Esophagus (tissue), 2 donors: ENCODE results near the gene ZNF607. TPM values are rescaled to one million over a fixed set of nuclear protein-coding genes. Genes with fewer than 3 reads are reported as not detected.
"Not testable (repeated sequence)": the region's sequence is repeated elsewhere in the genome, so short reads cannot be mapped to it uniquely, and the experiment has no call there.

Source experiments
- H3K27ac ChIP-seq, 2 donors: one replicate each; pipeline ENCODE4 v1.5.1; 2013; ENCODE audit warnings: low read depth in 2 of 2, mild to moderate bottlenecking in 2 of 2, inconsistent platforms in 1 of 2, low read length in 1 of 2, moderate library complexity in 1 of 2
- H3K27me3 ChIP-seq, 2 donors: one replicate each; pipeline ENCODE4 v1.6.1; 2013; ENCODE audit warnings: low read length in 2 of 2, control low read depth in 1 of 2, mild to moderate bottlenecking in 1 of 2; ENCODE audit not compliant: insufficient read depth in 2 of 2, control insufficient read depth in 1 of 2
- H3K36me3 ChIP-seq, 2 donors: one replicate each; pipeline ENCODE4 v1.6.1; 2013; ENCODE audit warnings: low read length in 1 of 2; ENCODE audit not compliant: control insufficient read depth in 2 of 2, insufficient read depth in 2 of 2
- H3K4me1 ChIP-seq, 2 donors: one replicate each; pipeline ENCODE4 v1.6.1; 2013; ENCODE audit warnings: low read length in 1 of 2; ENCODE audit not compliant: control insufficient read depth in 2 of 2, insufficient read depth in 2 of 2
- H3K4me3 ChIP-seq, 2 donors: one replicate each; pipeline ENCODE4 v1.5.1; 2013; ENCODE audit warnings: low read length in 2 of 2, mild to moderate bottlenecking in 2 of 2, low read depth in 1 of 2, moderate library complexity in 1 of 2
- H3K9me3 ChIP-seq, 2 donors: one replicate each; pipeline ENCODE4 v1.6.1; 2013; ENCODE audit warnings: mild to moderate bottlenecking in 2 of 2, low read depth in 1 of 2, low read length in 1 of 2, moderate library complexity in 1 of 2; ENCODE audit not compliant: control insufficient read depth in 2 of 2, insufficient read depth in 1 of 2
- WGBS, 2 donors: extraction: QIAGEN DNeasy Blood & Tissue Kit; methylation state at CpG; one replicate each; pipeline ENCODE4 v1.1.7; 2013; 5-methylcytosine and 5-hydroxymethylcytosine counted together
- polyA plus RNA-seq, 2 donors: library from polyadenylated mRNA; stranded (reverse); fragments of 200-250 nt; gene quantifications; one replicate each; pipeline ENCODE4 v1.2.3, GENCODE V29; 2013
- donor health status: healthy with polysubstance abuse.
- donor health status: Bipolar disorder and iron deficiency.

Gene ZNF607
- 1 to 10 TPM; 2.1 to 2.5 TPM for polyA plus RNA-seq

DNA sequence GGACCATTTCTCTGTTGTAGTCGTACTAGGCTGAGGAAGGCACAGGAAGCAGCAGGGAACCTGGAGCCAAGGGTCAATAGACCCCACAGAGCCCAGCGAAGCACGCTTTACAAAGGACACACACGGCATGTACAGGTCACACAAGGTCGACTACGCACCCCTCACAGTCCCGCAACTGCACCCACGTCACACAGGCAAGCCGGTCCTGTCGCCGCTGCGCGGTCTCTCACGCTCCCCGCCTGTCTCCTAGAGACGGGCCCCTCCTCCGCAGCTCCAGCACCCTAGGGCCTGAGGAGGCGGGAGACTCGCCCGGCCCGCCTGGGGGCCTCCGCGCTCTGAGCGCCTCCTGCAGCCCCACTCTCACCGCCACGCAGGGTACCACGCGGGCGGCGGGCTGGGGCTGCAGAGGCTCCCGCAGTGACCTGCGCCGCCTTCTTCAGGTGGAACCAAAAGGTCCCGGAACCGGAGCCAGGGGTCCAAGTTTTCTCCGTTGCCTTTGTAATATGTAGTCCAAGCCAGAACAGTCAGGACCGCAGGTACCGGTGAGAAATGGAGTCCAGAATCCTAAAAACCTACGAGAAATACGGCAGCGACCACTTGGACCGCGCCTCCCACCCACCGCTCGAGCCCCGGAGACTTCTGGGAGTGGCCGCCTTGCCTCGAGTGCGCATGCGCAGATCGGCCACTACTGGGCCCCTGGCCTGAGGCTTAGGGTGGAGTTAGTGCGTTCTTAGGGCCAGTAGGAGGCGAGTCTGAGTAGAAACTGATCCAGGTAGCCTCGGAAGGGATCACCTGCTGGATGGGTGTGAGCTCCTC is at the start of gene ZNF607:
Gene ZNF607, minus strand, starts transcription at position 651 of the 816 bp plus-strand sequence. CDS start 8,143 bp downstream, outside the sequence.
- peak within 1 kb of the TSS; percentile 69 to 86 for H3K4me3 ChIP-seq
- 1% methylated on average over 53 to 54 of the region's 54 CpGs for WGBS, 2 donors
- peak within 1 kb of the TSS; percentile 74 to 75 for H3K27ac ChIP-seq

DNA sequence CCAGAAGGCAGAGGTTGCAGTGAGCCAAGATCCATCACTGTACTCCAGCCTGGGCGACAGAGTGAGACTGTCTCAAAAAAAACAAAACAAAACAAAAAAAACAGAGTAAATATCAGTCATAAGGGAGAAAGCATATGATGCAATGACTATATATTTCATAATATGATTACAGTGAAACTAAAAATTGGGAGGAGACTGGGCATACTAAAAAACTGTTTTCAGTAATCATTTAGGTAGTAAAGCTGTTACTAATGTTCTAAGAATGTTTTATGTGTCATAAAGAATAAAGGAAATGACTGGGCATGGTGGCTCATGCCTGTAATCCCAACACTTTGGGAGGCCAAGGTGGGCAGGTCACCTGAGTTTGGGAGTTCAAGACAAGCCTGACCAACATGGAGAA is 43.9 kb upstream of the ZNF607 start:
- no peak overlapping the region for H3K4me3 ChIP-seq
- H3K27me3 ChIP-seq = no peaks in the 10 kb centered on the region
- H3K4me1 ChIP-seq = no peaks in the 10 kb centered on the region
- 82 to 83% methylated on average over 1 of the region's 1 CpG for WGBS, 2 donors
- H3K36me3 ChIP-seq = peaks cover 0 to 2% of the 10 kb centered on the region in 2 donors
- peak overlapping the region in 1 of 2 donors; percentile 42 for H3K27ac ChIP-seq
- no peaks in the 10 kb centered on the region for H3K9me3 ChIP-seq

More for the DNA sequence above, at the start of gene ZNF607:
- H3K36me3 ChIP-seq = no peaks in the 10 kb centered on the region
- H3K27me3 ChIP-seq = no peaks in the 10 kb centered on the region
- no peaks in the 10 kb centered on the region for H3K4me1 ChIP-seq
- peaks cover 0 to 4% of the 10 kb centered on the region in 2 donors for H3K9me3 ChIP-seq

DNA sequence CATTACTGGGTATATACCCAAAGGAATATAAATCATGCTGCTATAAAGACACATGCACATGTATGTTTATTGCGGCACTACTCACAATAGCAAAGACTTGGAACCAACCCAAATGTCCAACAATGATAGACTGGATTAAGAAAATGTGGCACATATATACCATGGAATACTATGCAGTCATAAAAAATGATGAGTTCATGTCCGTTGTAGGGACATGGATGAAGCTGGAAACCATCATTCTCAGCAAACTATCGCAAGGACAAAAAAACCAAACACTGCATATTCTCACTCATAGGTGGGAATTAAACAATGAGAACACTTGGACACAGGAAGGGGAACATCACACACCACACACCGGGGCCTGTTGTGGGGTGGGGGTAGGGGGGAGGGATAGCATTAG is 38.1 kb upstream of the ZNF607 start:
- H3K4me1 ChIP-seq, H3K27me3 ChIP-seq, H3K27ac ChIP-seq, H3K4me3 ChIP-seq, H3K9me3 ChIP-seq, H3K36me3 ChIP-seq: not testable (repeated sequence)
- WGBS, 2 donors = 98 to 99% methylated on average over 3 to 4 of the region's 4 CpGs

DNA sequence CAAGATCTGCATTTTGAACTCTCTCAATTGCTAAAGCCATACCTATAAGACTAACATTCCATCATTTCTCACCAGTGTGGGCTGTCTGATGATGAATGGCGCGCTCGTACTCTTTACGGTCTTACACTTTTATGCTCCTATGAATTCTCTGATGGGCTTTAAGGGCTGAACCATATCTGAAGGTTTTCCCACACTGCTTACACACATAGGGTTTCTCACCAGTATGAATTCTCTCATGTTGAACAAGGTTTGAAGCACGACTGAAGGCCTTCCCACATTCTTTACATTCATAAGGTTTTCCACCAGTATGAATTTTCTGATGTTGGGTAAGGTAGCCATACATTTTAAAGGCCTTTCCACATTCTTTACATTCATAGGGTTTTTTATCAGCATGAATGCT is 18.8 kb upstream of the ZNF607 start:
- Histone ChIP-seq H3K27me3 (no peaks in the 10 kb centered on the region), H3K4me1 (no peaks in the 10 kb centered on the region), H3K27ac (no peak overlapping the region), H3K4me3 (no peak overlapping the region), H3K9me3 (peaks cover 6 to 8% of the 10 kb centered on the region in 2 donors), H3K36me3 (peaks cover 4 to 6% of the 10 kb centered on the region in 2 donors)
- 77 to 86% methylated on average over 5 of the region's 5 CpGs for WGBS, 2 donors

DNA sequence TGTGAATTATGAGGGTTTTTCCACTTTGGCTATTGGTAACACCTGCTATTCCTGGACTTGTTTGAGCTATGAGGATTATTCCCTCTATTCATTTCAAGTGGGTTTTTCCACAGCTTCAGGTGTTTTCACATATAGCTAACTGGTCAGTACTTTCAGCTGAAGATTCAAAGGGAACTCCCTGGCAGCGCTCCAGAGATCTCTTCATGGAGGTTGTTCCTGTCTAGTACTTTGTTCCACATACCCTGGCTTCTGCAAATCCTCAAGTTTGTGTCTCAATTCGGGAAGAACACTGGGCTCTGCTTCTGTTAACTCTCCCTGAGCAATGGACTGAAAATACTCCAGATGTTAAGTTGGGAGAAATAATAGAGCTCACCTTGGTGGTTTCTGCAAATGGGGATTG is 5.6 kb upstream of the ZNF607 start:
- Histone ChIP-seq H3K4me3 (no peak overlapping the region), H3K9me3 (peaks cover 0 to 3% of the 10 kb centered on the region in 2 donors), H3K36me3 (no peaks in the 10 kb centered on the region), H3K27ac (no peak overlapping the region), H3K4me1 (no peaks in the 10 kb centered on the region), H3K27me3 (no peaks in the 10 kb centered on the region)
- 84 to 86% methylated on average over 2 of the region's 2 CpGs for WGBS, 2 donors

DNA sequence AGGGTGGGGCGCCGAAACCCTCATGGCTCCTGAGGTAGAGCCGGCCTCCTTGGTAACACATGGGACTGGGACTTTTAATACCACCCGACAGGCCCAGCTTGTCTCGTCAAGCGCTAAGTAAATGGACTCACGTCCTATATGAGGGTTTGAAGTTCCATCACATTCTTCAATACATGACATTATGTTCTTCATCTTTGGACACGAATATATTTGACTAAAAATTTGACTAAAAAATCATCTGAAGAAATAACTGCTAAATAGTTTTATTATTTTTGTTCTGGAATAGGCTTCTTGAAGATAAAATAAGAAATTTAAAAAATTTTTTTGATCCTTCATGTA is 335 bp upstream of the ZNF607 start:
- H3K9me3 ChIP-seq = peaks cover 0 to 4% of the 10 kb centered on the region in 2 donors
- H3K36me3 ChIP-seq = no peaks in the 10 kb centered on the region
- peak overlapping the region; percentile 69 to 86 for H3K4me3 ChIP-seq
- H3K27ac ChIP-seq = peak overlapping the region in 1 of 2 donors; percentile 74
- no peaks in the 10 kb centered on the region for H3K27me3 ChIP-seq
- 7 to 8% methylated on average over 8 of the region's 8 CpGs for WGBS, 2 donors
- H3K4me1 ChIP-seq = no peaks in the 10 kb centered on the region

DNA sequence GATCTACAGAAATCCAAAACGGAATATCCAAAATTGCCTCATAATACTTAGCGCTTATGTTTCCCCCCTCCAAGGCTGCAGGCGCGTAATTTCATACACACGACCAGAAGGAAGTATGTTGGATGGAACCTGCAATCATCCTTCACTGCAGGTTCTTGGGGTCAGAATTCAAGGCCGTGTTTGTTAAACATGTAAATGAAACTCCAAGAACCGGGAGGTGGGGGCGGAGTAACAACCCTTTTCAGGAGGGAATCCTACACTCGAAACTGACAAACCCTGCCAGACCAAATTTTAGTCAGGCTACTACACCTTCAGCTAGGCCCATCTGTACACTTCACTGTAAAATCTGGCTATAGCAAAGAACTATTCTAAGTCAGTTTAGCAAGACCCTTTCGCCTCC is 1.3 kb downstream of the ZNF607 start:
- Histone ChIP-seq H3K27me3 (no peaks in the 10 kb centered on the region), H3K4me1 (no peaks in the 10 kb centered on the region), H3K27ac (peak overlapping the region in 1 of 2 donors; percentile 22), H3K9me3 (peaks cover 0 to 4% of the 10 kb centered on the region in 2 donors), H3K4me3 (peak overlapping the region in 1 of 2 donors; percentile 69), H3K36me3 (no peaks in the 10 kb centered on the region)
- WGBS, 2 donors = 45 to 50% methylated on average over 10 of the region's 10 CpGs

DNA sequence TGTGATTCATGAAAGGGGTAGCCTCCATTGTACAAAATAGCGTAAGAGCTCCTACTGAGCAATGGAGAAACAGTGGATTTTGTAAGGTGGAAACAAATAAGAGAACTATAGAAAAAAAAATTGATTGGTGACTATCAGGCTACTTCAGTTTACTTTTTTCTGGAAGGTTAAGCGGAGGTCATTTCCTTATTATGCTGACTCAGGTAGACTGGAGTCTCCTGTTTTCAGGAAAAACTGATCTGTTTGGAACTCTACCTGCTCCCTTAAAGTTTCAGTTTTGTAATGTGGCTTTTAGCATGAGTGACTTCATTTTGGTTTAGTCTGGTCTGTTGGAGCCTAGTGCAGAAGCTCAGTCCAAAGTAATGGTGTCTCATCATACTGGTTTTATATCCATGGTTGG is 3.4 kb downstream of the ZNF607 start:
- peaks cover 0 to 4% of the 10 kb centered on the region in 2 donors for H3K9me3 ChIP-seq
- WGBS, 2 donors = 95 to 98% methylated on average over 2 of the region's 2 CpGs

DNA sequence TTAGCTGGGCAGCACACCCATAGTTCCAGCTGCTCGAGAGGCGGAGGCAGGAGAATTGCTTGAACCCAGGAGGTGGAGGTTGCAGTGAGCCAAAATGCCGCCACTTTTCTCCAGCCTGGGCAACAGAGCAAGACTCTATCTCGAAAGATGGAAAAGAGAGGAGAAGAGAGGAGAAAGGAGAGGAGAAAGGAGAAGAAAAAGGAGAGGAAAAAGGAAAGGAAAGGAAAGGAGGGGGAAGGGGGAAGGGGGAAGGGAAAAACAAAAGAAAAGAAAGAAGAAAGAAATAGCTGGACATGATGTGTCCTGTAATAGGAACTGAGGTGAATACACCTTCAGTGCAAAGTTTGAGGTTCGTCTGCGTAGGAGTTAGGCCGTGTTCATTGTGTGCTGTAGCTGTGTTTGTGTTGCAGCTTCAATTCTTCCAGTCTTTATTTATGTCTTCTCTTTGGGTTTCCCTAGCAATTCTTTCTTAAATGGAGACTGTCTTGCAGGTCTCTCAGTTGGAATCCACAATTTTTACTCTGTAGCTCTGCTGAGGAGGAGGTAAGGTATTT is 13.4 kb downstream of the ZNF607 start:
- Histone ChIP-seq H3K27me3 (no peaks in the 10 kb centered on the region), H3K9me3 (peaks cover 0 to 7% of the 10 kb centered on the region in 2 donors), H3K27ac (no peak overlapping the region), H3K4me3 (no peak overlapping the region), H3K36me3 (peaks cover 0 to 14% of the 10 kb centered on the region in 2 donors), H3K4me1 (no peaks in the 10 kb centered on the region)
- 95% methylated on average over 7 of the region's 7 CpGs for WGBS, 2 donors

More for the DNA sequence above, 3.4 kb downstream of the ZNF607 start:
- Histone ChIP-seq H3K36me3 (peaks cover 0 to 3% of the 10 kb centered on the region in 2 donors), H3K4me3 (no peak overlapping the region), H3K27me3 (no peaks in the 10 kb centered on the region), H3K4me1 (no peaks in the 10 kb centered on the region), H3K27ac (no peak overlapping the region)
